ENCODE measurements around the gene ZWILCH. TPM values are rescaled to one million over a fixed set of nuclear protein-coding genes. Genes with fewer than 3 reads are reported as not detected.

ZWILCH gene
- total and polyA plus RNA-seq, 2 experiments from 2014 or later, result 9.8 to 17.8 TPM

GRCh38 chr15:66560856-66561525, 55.9 kb downstream of the ZWILCH start:
- WGBS (ENCODE audit: low lambda C conversion rate, missing lambda C conversion rate), result 90% methylated on average over 17 of the region's 18 CpGs
- no peak for DNase-seq (ENCODE audit: low spot score)
- Histone ChIP-seq H3K4me3 (no peak overlapping the region), H3K79me2 (no peaks in the 10 kb centered on the region), H3K27ac (no peak overlapping the region), H3K36me3 (replicated peaks; ENCODE audit: insufficient read depth, low read depth) (no peaks in the 10 kb centered on the region), H4K20me1 (ENCODE audit: insufficient read depth, poor library complexity, severe bottlenecking) (no peaks in the 10 kb centered on the region), H3K4me2 (no peak overlapping the region), H3K4me1 (ENCODE audit: insufficient read depth) (no peaks in the 10 kb centered on the region), H3K27me3 (no peaks in the 10 kb centered on the region), H2AFZ (no peak overlapping the region), H3K9me2 (replicated peaks; ENCODE audit: insufficient read depth) (no peaks in the 10 kb centered on the region), H3K9me3 (ENCODE audit: low read depth) (no peaks in the 10 kb centered on the region)
- TF ChIP-seq EZH2phosphoT487 (IDR thresholded peaks at IDR 0.05; ENCODE audit: low read depth, severe bottlenecking, unreplicated experiment) (no peak), CTCF (IDR thresholded peaks at IDR 0.05; ENCODE audit: poor library complexity) (no peak), EZH2 (IDR thresholded peaks at IDR 0.05; ENCODE audit: borderline replicate concordance) (no peak)

GRCh38 chr15:66563126-66563525, 58.0 kb downstream of the ZWILCH start:
- H3K27me3 ChIP-seq, result no peaks in the 10 kb centered on the region
- no peaks in the 10 kb centered on the region for H3K4me1 ChIP-seq (ENCODE audit: insufficient read depth)
- no peak overlapping the region for H2AFZ ChIP-seq
- H3K4me2 ChIP-seq, result no peak overlapping the region
- no peak for DNase-seq (ENCODE audit: low spot score)
- no peak overlapping the region for H3K27ac ChIP-seq
- no peaks in the 10 kb centered on the region for H4K20me1 ChIP-seq (ENCODE audit: insufficient read depth, poor library complexity, severe bottlenecking)
- H3K9me2 ChIP-seq (replicated peaks; ENCODE audit: insufficient read depth), result no peaks in the 10 kb centered on the region
- no peak for TF ChIP-seq EZH2 (IDR thresholded peaks at IDR 0.05; ENCODE audit: borderline replicate concordance)
- TF ChIP-seq EZH2phosphoT487 (IDR thresholded peaks at IDR 0.05; ENCODE audit: low read depth, severe bottlenecking, unreplicated experiment), result no peak
- no peak for TF ChIP-seq CTCF (IDR thresholded peaks at IDR 0.05; ENCODE audit: poor library complexity)
- no peak overlapping the region for H3K4me3 ChIP-seq
- no peaks in the 10 kb centered on the region for H3K9me3 ChIP-seq (ENCODE audit: low read depth)
- 86% methylated on average over 4 of the region's 4 CpGs for WGBS (ENCODE audit: low lambda C conversion rate, missing lambda C conversion rate)
- no peaks in the 10 kb centered on the region for H3K79me2 ChIP-seq
- H3K36me3 ChIP-seq (replicated peaks; ENCODE audit: insufficient read depth, low read depth), result no peaks in the 10 kb centered on the region

GRCh38 chr15:66563566-66564110, 58.5 kb downstream of the ZWILCH start:
- Histone ChIP-seq H3K27ac (no peak overlapping the region), H3K27me3 (no peaks in the 10 kb centered on the region), H2AFZ (no peak overlapping the region), H3K9me2 (replicated peaks; ENCODE audit: insufficient read depth) (no peaks in the 10 kb centered on the region), H3K9me3 (ENCODE audit: low read depth) (no peaks in the 10 kb centered on the region), H3K4me2 (no peak overlapping the region), H3K4me1 (ENCODE audit: insufficient read depth) (no peaks in the 10 kb centered on the region), H3K79me2 (no peaks in the 10 kb centered on the region), H3K4me3 (no peak overlapping the region), H4K20me1 (ENCODE audit: insufficient read depth, poor library complexity, severe bottlenecking) (no peaks in the 10 kb centered on the region), H3K36me3 (replicated peaks; ENCODE audit: insufficient read depth, low read depth) (no peaks in the 10 kb centered on the region)
- DNase-seq (ENCODE audit: low spot score), result no peak
- TF ChIP-seq EZH2 (IDR thresholded peaks at IDR 0.05; ENCODE audit: borderline replicate concordance), result no peak
- TF ChIP-seq EZH2phosphoT487 (IDR thresholded peaks at IDR 0.05; ENCODE audit: low read depth, severe bottlenecking, unreplicated experiment), result no peak
- no peak for TF ChIP-seq CTCF (IDR thresholded peaks at IDR 0.05; ENCODE audit: poor library complexity)
- WGBS (ENCODE audit: low lambda C conversion rate, missing lambda C conversion rate), result 91% methylated on average over 13 of the region's 13 CpGs
